Vagina (tissue), 2 donors: ENCODE data around the gene SMARCC1.

Source experiments
- POLR2AphosphoS5 ChIP-seq, 2 donors: sonication (generic); formaldehyde crosslinking; IDR thresholded peaks; one replicate each; pipeline ENCODE4 v1.9.0; 2017; ENCODE audit warnings: antibody characterized with exemption in 2 of 2, mild to moderate bottlenecking in 2 of 2, low read depth in 1 of 2; ENCODE audit not compliant: insufficient read depth in 1 of 2
- TF ChIP-seq, protein P1 (sequence below), 3 experiments: fragments of 450-650 bp in 2 of 3; fragments of 200-600 bp in 1 of 3; sonication (generic) in 1 of 3; IDR thresholded peaks; one replicate each; pipeline ENCODE4 v1.5.1; 2017 to 2019; ENCODE audit warnings: antibody characterized with exemption in 3 of 3, mild to moderate bottlenecking in 2 of 3, moderate library complexity in 2 of 3

GRCh38 chr3:47613722-47614121, 168.0 kb downstream of the SMARCC1 start:
- TF ChIP-seq, protein P1, sequence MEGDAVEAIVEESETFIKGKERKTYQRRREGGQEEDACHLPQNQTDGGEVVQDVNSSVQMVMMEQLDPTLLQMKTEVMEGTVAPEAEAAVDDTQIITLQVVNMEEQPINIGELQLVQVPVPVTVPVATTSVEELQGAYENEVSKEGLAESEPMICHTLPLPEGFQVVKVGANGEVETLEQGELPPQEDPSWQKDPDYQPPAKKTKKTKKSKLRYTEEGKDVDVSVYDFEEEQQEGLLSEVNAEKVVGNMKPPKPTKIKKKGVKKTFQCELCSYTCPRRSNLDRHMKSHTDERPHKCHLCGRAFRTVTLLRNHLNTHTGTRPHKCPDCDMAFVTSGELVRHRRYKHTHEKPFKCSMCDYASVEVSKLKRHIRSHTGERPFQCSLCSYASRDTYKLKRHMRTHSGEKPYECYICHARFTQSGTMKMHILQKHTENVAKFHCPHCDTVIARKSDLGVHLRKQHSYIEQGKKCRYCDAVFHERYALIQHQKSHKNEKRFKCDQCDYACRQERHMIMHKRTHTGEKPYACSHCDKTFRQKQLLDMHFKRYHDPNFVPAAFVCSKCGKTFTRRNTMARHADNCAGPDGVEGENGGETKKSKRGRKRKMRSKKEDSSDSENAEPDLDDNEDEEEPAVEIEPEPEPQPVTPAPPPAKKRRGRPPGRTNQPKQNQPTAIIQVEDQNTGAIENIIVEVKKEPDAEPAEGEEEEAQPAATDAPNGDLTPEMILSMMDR (IDR thresholded peaks at IDR 0.05): no peak
- TF ChIP-seq POLR2AphosphoS5 (IDR thresholded peaks at IDR 0.05; ENCODE audit: insufficient read depth in 1 of 2, low read depth in 1 of 2): no peak
